WERI-Rb-1 (cell line): ENCODE measurements around the gene RAPGEF4.

ENCODE experiments used
- DNase-seq: peaks from one replicate; pipeline ENCODE4 v3.0.0-alpha.2; 2020
- H3K27ac ChIP-seq: fragments of 250-450 bp; sonication (Bioruptor Pico); 2 replicates; pipeline ENCODE4 v1.5.1; 2020; ENCODE audit warnings: mild to moderate bottlenecking, moderate library complexity
- H3K27me3 ChIP-seq: fragments of 250-450 bp; sonication (Bioruptor Pico); 2 replicates; pipeline ENCODE4 v1.5.1; 2021; ENCODE audit warnings: mild to moderate bottlenecking, low read depth, moderate library complexity; ENCODE audit not compliant: insufficient read depth, severe bottlenecking
- H3K36me3 ChIP-seq: fragments of 250-450 bp; sonication (Bioruptor Pico); 2 replicates; pipeline ENCODE4 v1.5.1; 2020; ENCODE audit warnings: mild to moderate bottlenecking, moderate library complexity
- H3K4me3 ChIP-seq: 2 replicates; pipeline ENCODE4 v1.5.1; 2011; ENCODE audit warnings: low read depth, mild to moderate bottlenecking, control low read depth, low read length
- H3K9me3 ChIP-seq: fragments of 250-450 bp; sonication (Bioruptor Pico); 2 replicates; pipeline ENCODE4 v1.5.1; 2021; ENCODE audit warnings: mild to moderate bottlenecking, moderate library complexity; ENCODE audit not compliant: severe bottlenecking
- CTCF ChIP-seq: IDR thresholded peaks from 2 replicates; pipeline ENCODE4 v1.5.1; 2011; ENCODE audit warnings: low read depth, mild to moderate bottlenecking, control low read depth, inconsistent platforms, low read length

Gene RAPGEF4

GRCh38 chr2:172904236-172904635 lies 168.6 kb downstream of the RAPGEF4 start:
- no peak for DNase-seq
- no peaks in the 10 kb centered on the region for H3K9me3 ChIP-seq
- H3K4me3 ChIP-seq = no peak overlapping the region
- H3K27ac ChIP-seq = no peak overlapping the region
- no peaks in the 10 kb centered on the region for H3K36me3 ChIP-seq
- TF ChIP-seq CTCF = no peak
- H3K27me3 ChIP-seq = no peaks in the 10 kb centered on the region

GRCh38 chr2:172905937-172906811 lies 170.5 kb downstream of the RAPGEF4 start:
- DNase-seq = no peak
- Histone ChIP-seq H3K36me3 (no peaks in the 10 kb centered on the region), H3K4me3 (no peak overlapping the region), H3K27me3 (no peaks in the 10 kb centered on the region), H3K9me3 (no peaks in the 10 kb centered on the region), H3K27ac (no peak overlapping the region)
- TF ChIP-seq CTCF = no peak

GRCh38 chr2:172908275-172908674 lies 172.6 kb downstream of the RAPGEF4 start:
- DNase-seq = no peak
- Histone ChIP-seq H3K27me3 (no peaks in the 10 kb centered on the region), H3K4me3 (no peak overlapping the region), H3K9me3 (no peaks in the 10 kb centered on the region), H3K27ac (no peak overlapping the region), H3K36me3 (no peaks in the 10 kb centered on the region)
- no peak for TF ChIP-seq CTCF

- Histone ChIP-seq H3K4me3 (no peak overlapping the region), H3K36me3 (no peaks in the 10 kb centered on the region), H3K27me3 (no peaks in the 10 kb centered on the region), H3K27ac (no peak overlapping the region), H3K9me3 (no peaks in the 10 kb centered on the region)
- TF ChIP-seq CTCF = no peak
- no peak for DNase-seq
These were observed 173.8 kb downstream of the RAPGEF4 start for GRCh38 chr2:172909454-172909853.

GRCh38 chr2:172912266-172912665 lies 176.6 kb downstream of the RAPGEF4 start:
- H3K36me3 ChIP-seq = no peaks in the 10 kb centered on the region
- no peaks in the 10 kb centered on the region for H3K9me3 ChIP-seq
- no peak for DNase-seq
- no peak overlapping the region for H3K4me3 ChIP-seq
- no peaks in the 10 kb centered on the region for H3K27me3 ChIP-seq
- H3K27ac ChIP-seq = no peak overlapping the region
- TF ChIP-seq CTCF = no peak
